ENCODE results near the gene ISG20L2.

DNA sequence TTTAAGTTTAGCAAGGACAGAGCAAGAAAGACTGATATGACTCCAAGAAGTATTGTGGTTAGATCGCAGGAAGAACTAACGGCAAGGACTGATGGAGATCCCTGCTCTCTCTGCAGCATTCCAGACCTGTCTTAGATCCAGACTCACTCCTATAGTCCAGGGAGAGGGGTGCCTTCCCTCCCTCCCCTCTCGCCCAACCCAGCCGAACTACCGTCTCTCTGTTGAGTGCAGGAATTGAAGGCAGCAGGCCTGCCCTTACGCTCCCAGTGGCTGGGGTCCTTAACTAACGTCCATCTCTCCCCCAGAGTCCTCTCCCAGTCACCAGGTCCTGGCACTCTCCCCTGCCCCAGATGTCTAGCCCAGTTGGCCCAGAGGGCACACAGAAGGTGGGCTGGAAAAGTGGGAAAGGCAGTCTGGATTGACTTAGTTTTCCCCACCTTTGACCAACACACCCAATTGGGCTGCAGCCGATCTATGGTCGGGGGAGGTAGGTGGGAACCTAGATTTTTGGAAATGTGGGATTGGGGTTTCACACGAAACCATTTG is 24.3 kb downstream of the ISG20L2 start:
- TF ChIP-seq, protein P1, sequence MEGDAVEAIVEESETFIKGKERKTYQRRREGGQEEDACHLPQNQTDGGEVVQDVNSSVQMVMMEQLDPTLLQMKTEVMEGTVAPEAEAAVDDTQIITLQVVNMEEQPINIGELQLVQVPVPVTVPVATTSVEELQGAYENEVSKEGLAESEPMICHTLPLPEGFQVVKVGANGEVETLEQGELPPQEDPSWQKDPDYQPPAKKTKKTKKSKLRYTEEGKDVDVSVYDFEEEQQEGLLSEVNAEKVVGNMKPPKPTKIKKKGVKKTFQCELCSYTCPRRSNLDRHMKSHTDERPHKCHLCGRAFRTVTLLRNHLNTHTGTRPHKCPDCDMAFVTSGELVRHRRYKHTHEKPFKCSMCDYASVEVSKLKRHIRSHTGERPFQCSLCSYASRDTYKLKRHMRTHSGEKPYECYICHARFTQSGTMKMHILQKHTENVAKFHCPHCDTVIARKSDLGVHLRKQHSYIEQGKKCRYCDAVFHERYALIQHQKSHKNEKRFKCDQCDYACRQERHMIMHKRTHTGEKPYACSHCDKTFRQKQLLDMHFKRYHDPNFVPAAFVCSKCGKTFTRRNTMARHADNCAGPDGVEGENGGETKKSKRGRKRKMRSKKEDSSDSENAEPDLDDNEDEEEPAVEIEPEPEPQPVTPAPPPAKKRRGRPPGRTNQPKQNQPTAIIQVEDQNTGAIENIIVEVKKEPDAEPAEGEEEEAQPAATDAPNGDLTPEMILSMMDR (IDR thresholded peaks at IDR 0.05): no peak
- no peak for TF ChIP-seq POLR2A (IDR thresholded peaks at IDR 0.05)
